Peyer's patch (tissue), 4 donors: Measurements from ENCODE around the gene RPF1.

Source experiments
- CTCF ChIP-seq, 6 experiments: fragments of 450-650 bp in 4 of 6; fragments of 200-600 bp in 2 of 6; sonication (generic) in 1 of 6; IDR thresholded peaks; one replicate each; pipeline ENCODE4 v1.5.1; 2017 to 2019; ENCODE audit warnings: antibody characterized with exemption in 6 of 6, mild to moderate bottlenecking in 3 of 6, moderate library complexity in 1 of 6
- POLR2A ChIP-seq, 2 donors: fragments of 450-650 bp; IDR thresholded peaks; one replicate each; pipeline ENCODE4 v1.5.1; 2017; ENCODE audit warnings: antibody characterized with exemption in 2 of 2, mild to moderate bottlenecking in 2 of 2, moderate library complexity in 2 of 2

GRCh38 chr1:84510668-84511067, 31.6 kb downstream of the RPF1 start:
- no peak for TF ChIP-seq POLR2A (IDR thresholded peaks at IDR 0.05)
- no peak for TF ChIP-seq CTCF (IDR thresholded peaks at IDR 0.05)
